ENCODE results near the gene NFILZ.

NFILZ gene

GRCh38 chr19:8678244-8678807, 47.9 kb downstream of the NFILZ start:
- TF ChIP-seq CTCF (IDR thresholded peaks at IDR 0.05; ENCODE audit: extremely low read depth, missing control alignments) = no peak
- no peak for DNase-seq (ENCODE audit: low spot score)
